DMS53 (cell line): ENCODE measurements around the gene PROZ.
A peak's percentile ranks its signal among the peaks of the same experiment; 100 is the strongest.
"Not testable (repeated sequence)": the region's sequence is repeated elsewhere in the genome, so short reads cannot be mapped to it uniquely, and the experiment has no call there.

ENCODE experiments used
- DNase-seq: peaks from one replicate; lab custom pipeline; 2025; lab: John Stamatoyannopoulos, UW

The PROZ gene, protein sequence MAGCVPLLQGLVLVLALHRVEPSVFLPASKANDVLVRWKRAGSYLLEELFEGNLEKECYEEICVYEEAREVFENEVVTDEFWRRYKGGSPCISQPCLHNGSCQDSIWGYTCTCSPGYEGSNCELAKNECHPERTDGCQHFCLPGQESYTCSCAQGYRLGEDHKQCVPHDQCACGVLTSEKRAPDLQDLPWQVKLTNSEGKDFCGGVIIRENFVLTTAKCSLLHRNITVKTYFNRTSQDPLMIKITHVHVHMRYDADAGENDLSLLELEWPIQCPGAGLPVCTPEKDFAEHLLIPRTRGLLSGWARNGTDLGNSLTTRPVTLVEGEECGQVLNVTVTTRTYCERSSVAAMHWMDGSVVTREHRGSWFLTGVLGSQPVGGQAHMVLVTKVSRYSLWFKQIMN

DNA sequence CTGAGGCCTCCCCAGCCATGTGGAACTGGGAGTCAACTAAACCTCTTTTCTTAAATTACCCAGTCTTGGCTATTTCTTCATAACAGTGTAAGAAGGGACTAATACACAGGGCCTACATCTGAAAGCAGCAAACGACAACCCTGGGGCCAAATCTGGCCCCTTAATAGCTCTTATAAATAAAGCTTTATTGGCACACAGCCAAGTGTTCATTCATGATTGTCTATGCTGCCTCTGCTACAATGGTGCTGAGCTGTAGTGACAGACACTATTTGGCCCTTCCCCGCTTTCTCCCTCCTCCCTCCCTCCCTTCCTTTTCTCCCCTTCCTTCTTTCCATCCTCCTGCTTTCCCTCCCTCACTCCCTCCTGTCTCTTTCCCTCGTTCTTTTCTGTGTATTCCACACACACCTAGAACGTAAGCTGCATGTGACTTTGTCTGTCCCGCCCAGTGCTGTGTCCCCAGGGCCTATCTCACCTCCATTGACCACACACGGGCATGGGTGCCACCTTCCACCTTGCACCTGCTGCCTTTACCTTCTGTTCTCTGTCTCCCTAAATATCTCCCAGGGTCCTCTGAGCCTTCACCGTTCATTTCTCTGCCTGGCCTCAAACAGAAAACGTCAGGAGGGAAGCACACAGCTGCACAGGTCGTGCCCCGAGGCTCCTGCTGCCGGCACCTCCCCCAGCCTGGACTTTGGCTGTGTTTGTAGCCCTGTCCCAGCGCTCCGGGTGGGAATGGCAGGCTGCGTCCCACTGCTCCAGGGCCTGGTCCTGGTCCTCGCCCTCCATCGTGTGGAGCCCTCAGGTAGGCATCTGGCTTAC lies at the start of gene PROZ:
Gene PROZ, plus strand, starts transcription at position 720 of the 819 bp plus-strand sequence. Its CDS starts 13 bp downstream, at position 733.
- DNase-seq = no peak

DNA sequence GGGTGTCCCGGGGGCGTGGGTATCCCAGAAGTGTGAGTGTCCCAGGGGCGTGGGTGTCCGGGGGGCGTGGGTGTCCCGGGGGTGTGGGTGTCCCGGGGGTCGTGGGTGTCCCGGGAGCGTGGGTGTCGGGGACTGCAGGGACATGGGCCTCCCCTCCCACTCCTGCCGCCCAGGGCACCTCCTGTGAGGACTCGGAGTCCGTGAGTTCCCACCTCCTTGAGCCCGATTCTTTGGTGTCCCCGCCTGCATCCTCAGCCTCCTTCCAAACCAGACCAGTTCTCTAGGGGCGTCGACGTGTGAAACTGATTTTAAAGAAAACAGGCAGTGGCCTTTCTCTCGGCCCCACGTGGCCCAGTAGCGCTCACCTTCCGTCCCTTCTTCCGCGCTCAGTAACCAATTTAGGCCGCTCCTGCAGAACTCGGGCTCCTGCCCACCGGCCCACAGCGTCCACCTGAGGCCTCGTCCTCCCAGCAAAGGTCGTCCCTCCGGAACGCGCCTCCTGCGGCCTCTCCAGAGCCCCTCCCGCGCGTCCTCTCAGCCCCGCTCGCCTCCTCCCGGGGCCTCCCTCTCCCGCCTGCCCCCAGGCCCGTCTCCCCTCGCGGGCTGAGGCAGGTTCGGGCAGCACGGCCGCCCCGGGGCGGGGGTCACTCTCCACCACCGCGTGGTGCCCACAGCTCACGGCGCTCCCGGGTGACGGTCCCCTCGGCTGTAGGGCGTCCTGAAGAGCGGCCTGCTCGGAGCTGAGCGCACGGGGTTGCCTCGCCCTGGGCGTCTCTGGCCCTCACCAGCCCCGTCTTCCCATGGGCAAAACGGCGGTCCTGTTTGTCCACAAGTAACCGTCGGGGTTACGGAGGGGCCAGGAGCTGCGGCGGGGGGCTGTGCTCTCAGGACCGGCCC lies 49.0 kb upstream of the PROZ start:
- peak; percentile 32 for DNase-seq

DNA sequence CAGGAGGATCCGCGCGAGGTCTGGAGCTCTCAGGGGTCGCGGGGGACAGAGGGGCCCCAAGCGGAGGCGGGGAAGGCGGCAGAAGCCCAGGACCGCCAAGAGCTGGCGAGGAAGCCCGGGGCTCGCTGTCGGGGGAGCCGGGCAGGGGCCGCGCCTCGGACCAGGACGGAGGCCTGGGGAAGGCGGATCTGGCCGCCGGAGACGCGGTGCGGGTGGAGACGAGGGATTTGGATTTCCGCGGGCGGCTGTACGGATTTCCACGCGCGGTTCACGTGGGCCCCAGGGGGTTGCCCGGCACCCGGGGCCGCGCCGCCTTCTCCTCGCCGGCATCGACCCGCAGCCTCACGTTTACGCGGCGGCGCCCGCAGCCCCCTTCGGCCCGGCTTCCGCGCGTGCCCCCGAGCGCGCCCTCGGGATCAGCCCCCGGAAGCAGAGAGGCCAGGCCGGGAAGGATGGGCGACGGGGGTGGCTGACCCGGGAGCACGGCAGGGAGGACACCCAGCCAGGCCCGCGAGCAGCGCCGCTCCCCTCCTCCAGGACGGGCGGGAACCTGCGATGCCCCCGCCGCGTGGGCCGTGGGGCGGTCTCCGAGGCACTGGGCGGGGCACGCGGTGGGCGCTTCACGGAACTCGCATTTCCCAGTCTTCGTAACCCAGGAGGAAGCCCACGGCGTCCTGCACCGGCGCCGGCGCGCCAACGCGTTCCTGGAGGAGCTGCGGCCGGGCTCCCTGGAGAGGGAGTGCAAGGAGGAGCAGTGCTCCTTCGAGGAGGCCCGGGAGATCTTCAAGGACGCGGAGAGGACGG lies 48.2 kb upstream of the PROZ start:
- DNase-seq = peak; percentile 16

DNA sequence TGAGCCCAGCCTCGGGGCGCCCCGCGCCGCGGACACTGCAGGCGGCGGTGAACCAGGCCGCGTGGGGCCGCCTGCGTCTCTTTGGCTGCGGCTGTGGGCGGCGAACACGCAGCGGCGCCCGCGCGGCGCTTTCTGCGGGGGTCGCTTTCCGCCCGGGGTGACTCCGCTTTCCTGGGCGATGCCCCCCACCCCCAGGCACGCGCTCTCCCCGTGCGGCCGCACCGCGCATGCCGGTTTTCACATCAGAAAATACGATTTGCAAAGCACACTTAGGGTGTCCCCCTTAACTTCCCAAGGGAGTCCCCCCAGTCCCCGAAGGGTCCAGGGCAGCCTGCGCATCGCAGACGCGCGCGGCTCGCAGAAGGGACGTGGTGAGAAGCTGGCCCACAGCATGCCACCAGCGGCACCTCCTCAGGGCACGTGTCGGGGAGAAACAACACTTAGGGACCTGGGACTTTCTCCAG lies 47.6 kb upstream of the PROZ start:
- DNase-seq = no peak

DNA sequence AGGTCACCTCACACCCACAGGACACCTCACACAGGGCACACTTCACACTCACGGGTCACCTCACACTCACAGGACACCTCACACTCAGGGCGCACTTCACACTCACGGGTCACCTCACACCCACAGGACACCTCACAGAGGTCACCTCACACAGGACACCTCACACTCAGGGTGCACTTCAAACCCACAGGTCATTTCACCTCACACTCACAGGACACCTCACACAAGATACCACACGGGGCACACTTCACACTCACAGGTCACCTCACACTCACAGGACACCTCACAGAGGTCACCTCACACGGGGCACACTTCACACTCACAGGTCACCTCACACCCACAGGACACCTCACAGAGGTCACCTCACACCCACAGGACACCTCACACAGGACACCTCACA lies 46.6 kb upstream of the PROZ start:
- not testable (repeated sequence) for DNase-seq

DNA sequence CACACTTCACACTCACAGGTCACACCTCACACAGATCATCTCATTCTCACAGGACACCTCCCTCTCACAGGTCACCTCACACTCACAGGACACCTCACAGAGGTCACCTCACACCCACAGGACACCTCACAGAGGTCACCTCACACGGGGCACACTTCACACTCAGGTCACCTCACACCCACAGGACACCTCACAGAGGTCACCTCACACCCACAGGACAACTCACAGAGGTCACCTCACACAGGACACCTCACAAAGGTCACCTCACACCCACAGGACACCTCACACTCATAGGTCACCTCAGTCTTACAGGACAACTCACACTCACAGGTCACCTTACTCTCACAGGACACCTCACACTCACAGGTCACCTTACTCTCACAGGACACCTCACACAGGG lies 46.0 kb upstream of the PROZ start:
- DNase-seq = not testable (repeated sequence)

DNA sequence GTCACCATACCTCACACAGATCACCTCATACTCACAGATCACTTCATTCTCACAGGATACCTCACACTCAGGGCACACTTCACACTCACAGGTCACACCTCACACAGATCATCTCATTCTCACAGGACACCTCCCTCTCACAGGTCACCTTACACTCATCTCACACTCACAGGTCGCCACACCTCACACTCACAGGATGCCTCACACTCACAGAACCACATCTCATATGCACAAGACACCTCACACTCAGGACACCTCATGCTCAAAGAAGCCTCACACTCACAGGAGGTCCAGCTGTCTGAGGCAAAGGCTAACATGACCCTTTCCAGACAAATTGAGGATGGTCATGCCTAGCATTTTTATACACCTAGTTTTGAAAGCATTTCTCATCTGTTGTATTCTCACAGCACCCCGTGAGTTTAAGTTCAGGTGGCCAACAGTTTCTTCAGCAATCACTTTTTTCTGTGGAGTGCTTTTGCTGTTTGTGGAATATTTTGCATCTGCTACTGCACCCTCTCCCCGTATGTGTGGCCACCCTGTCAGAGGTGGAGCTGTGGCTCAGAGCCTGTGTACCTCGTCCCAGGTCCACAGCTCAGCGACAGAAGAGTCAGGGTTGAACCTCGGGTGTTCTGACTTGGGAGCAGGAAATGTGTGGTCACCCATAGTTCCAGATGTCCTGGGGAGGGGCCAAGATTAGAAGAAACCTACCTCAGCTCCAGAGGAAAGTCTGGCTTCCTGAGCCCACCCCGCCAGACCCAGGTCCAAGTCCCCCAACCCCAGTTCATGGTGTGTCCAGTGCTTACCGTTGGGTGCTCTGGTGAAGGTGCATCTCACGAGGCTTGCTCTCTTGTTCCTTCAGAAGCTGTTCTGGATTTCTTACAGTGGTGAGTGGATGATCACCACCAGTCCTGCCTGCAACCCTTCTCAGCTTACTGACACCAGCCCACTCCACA lies 45.3 kb upstream of the PROZ start:
- DNase-seq = no peak

DNA sequence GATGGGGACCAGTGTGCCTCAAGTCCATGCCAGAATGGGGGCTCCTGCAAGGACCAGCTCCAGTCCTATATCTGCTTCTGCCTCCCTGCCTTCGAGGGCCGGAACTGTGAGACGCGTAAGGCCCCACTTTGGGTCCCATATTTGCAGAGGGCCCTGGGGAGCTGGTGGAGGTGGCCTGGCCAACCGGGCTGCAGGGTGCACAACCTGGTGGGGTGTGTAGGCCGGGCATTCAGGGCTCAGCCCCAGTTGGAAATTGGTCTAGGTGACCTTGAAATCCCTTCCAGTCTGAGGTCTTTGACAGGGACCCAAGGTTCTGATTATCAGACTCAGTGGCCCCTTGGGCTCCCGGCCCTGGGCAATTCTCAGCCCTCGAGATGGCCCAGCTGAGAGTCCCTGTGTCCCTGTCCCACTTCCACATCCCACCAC lies 44.6 kb upstream of the PROZ start:
- DNase-seq = no peak

DNA sequence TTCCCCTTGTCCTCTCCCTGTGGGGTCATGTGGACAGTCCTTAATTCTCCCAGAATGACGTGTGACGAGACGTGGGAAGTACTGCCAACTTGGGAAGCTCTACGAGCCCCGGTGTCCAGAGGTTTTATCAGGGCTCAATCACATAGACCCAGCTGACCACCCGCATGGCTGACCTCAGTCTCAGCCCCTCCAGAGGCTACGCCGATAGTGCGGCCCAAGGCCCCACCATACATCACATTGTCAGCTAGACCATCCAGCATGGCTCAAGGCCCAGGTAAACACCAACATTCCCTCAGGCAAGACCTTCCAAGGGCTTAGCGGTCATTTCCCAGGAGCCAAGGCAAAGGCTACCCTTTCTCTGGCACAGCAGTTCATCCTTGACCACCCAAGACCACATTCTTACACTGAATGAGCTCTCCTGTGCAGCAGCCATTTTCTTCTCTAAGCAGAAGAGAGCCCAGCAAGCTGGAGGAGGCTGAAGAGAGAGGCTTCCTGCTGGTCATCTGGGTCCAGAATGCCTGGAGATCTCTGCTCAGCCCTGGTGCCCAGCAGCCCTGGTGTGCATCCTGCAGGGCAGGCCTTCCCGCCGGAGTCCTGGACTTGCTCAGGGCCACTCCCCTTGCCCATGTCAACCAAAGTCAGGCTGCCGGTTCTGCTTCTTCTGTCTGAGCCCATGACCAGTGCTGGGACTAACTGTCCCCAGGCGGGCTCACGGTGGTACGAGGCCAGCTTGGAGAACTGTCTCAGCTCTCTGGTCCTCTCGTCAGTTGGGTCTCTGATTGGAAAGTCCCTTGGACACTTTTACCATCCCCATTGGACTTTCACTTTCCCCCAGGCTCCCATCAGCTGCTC lies 43.7 kb upstream of the PROZ start:
- no peak for DNase-seq

DNA sequence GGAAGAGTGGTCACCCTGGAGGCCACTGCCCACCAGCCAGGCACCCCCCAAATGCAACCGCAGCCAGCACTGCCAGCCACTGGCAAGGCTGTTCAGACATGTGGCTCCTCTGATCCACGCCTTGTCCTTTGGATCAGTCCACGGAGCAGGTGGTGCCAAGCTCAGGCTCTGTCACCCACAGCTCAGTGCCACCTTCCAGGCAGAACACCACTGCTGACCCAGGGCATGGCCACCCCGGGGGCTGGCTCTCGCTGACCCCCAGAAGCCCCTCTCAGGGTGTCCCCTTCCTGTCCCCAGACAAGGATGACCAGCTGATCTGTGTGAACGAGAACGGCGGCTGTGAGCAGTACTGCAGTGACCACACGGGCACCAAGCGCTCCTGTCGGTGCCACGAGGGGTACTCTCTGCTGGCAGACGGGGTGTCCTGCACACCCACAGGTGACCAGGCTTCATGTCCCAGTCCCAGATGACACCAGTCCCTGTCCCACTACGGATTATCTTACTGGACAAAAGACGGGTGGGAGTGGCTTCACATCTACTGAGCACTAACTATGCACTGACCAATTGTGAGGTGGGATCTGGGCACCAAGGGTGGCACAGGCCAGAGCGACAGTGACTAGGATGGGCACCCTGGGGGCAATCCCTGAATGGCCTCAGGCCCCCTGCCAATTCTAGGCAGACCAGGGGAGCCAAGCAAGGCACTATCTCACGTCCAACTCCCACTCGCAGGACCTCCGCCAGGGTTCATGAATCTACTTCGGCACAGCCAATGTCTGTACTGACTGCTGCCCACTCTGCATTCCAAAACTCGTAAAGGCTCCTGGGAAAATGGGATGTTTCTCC lies 42.9 kb upstream of the PROZ start:
- no peak for DNase-seq

DNA sequence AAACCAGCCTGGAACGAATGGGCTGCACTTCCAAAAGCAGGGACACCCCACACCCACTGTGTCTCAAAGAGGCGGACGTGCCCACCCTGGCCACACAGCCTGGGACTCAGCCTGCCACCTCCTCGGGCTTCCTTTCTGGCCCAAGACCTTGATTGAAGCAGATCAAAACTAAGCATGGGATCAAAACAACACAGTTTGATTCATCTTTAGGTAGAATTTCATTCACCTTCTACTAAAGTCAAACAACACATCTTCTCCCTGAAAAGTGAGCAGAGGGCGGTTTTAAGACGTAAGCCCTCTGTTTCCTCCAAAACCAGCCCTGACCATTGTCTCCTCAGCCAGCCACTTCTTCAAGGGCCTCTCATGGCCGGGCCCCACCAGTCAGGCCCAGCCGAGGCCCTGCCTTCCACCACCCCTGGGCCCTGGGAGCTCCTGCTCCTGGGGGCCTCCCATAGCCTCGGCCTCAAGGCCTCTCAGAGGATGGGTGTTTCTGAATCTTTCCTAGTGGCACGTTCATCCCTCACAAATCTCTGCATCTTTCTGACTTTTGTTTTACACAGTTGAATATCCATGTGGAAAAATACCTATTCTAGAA lies 42.1 kb upstream of the PROZ start:
- no peak for DNase-seq

DNA sequence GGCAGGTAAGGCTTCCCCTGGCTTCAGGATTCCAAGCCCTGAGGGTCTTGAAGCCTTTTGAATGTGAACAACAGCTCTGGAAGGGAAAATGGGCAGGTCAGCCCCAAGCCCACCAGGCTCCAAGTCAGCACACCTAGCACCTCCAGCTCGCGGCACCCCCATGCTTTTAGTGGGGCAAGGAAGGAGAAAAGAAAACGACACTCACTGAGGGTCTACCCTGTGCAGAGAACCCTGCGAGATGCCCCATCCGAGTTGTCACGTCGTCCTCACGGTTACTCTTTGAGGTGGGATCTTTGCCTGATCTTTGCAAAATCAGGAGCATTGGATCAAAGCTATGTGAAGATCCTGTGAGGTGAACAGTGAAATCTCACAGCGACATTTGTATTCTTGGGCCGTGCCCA lies 41.6 kb upstream of the PROZ start:
- no peak for DNase-seq

DNA sequence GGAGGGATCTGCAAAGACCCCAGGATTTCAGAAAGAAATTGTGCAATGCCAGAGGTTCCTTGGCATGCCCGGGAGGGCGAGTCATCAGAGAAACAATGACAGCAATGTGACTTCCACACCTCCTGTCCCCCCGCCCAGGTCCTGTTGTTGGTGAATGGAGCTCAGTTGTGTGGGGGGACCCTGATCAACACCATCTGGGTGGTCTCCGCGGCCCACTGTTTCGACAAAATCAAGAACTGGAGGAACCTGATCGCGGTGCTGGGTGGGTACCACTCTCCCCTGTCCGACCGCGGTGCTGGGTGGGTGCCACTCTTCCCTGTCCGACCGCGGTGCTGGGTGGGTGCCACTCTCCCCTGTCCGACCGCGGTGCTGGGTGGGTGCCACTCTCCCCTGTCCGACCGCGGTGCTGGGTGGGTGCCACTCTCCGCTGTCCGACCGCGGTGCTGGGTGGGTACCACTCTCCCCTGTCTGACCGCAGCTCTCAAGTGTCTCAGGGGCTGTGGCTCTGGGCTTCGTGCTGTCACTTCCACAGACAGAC lies 41.0 kb upstream of the PROZ start:
- no peak for DNase-seq

DNA sequence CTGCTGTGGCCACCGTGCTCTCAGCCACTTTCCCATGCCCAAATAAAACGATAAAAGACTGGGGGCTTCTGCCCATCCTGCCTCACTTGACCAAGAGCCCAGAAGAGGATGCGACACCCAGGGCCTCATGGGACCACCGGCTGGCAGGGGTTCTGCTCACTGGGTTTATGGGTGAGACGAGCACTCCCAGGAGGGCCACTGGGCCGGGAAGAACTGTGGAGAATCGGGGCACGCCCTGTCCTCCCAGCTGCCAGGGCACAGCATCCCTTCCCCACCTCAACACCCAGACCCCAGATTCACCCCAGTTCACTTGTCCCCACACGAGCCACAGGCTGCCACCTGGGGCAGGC lies 40.6 kb upstream of the PROZ start:
- DNase-seq = no peak

DNA sequence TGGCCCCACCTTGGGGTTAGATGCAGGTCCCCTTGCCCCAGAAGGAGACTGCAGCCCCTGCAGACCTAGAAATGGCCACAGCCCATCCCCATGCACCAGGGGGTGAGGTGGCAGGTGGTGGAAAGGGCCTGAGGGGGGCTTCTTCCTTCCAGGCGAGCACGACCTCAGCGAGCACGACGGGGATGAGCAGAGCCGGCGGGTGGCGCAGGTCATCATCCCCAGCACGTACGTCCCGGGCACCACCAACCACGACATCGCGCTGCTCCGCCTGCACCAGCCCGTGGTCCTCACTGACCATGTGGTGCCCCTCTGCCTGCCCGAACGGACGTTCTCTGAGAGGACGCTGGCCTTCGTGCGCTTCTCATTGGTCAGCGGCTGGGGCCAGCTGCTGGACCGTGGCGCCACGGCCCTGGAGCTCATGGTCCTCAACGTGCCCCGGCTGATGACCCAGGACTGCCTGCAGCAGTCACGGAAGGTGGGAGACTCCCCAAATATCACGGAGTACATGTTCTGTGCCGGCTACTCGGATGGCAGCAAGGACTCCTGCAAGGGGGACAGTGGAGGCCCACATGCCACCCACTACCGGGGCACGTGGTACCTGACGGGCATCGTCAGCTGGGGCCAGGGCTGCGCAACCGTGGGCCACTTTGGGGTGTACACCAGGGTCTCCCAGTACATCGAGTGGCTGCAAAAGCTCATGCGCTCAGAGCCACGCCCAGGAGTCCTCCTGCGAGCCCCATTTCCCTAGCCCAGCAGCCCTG lies 40.0 kb upstream of the PROZ start:
- no peak for DNase-seq

DNA sequence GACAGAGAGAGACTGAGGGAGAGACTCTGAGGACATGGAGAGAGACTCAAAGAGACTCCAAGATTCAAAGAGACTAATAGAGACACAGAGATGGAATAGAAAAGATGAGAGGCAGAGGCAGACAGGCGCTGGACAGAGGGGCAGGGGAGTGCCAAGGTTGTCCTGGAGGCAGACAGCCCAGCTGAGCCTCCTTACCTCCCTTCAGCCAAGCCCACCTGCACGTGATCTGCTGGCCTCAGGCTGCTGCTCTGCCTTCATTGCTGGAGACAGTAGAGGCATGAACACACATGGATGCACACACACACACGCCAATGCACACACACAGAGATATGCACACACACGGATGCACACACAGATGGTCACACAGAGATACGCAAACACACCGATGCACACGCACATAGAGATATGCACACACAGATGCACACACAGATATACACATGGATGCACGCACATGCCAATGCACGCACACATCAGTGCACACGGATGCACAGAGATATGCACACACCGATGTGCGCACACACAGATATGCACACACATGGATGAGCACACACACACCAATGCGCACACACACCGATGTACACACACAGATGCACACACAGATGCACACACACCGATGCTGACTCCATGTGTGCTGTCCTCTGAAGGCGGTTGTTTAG lies 39.2 kb upstream of the PROZ start:
- no peak for DNase-seq
